Measurements from ENCODE around the gene ZCCHC10. TPM values are rescaled to one million over a fixed set of nuclear protein-coding genes. Genes with fewer than 3 reads are reported as not detected.

The ZCCHC10 gene
- total and polyA plus RNA-seq, 2 of the 4 experiments (the other 2 are of a cell fraction) = 4.1 to 20.4 TPM

GRCh38 chr5:132979367-132979940 lies 46.9 kb downstream of the ZCCHC10 start:
- H2AK5ac ChIP-seq (ENCODE audit: low read depth, low read length) = no peak overlapping the region
- no peak overlapping the region for H2BK5ac ChIP-seq (ENCODE audit: low read depth, low read length, poor library complexity, severe bottlenecking)
- intact Hi-C loops (cut with micrococcal nuclease) = no loop called here
- no peak overlapping the region for H3K4me3 ChIP-seq (ENCODE audit: insufficient read depth, low read depth, low read length)
- H3K9me3 ChIP-seq (ENCODE audit: control insufficient read depth, insufficient read depth, low read length) = peaks cover 3% of the 10 kb centered on the region; the same call in 1 of the 2 replicates
- H4K91ac ChIP-seq (ENCODE audit: insufficient read depth, low read depth, low read length) = no peak overlapping the region
- H3K56ac ChIP-seq (ENCODE audit: extremely low read depth, insufficient read depth, low read length) = no peak overlapping the region
- no peak overlapping the region for H4K5ac ChIP-seq (ENCODE audit: low read depth, low read length)
- peak overlapping the region; percentile 65 for H2AFZ ChIP-seq (replicated peaks; ENCODE audit: low read length, poor library complexity)
- TF ChIP-seq MAFK (IDR thresholded peaks at IDR 0.05; ENCODE audit: low read depth, low read length) (no peak), RCOR1 (IDR thresholded peaks at IDR 0.05; ENCODE audit: insufficient replicate concordance, low read length) (no peak), POLR2A (IDR thresholded peaks at IDR 0.05; ENCODE audit: low read depth, low read length) (no peak), SMC3 (IDR thresholded peaks at IDR 0.05; ENCODE audit: low read depth, low read length) (no peak), RFX5 (IDR thresholded peaks at IDR 0.05; ENCODE audit: low read depth, low read length) (no peak), MXI1 (IDR thresholded peaks at IDR 0.05; ENCODE audit: borderline replicate concordance, low read depth, low read length) (no peak)
- CTCF ChIA-PET = interaction anchor here (1.2 kb wide), 1 partner anchor 11 kb away, joined by 3 read pairs; no protein-coding TSS in a partner anchor
- H3K4me2 ChIP-seq (ENCODE audit: low read depth, low read length) = no peak overlapping the region
- H3K14ac ChIP-seq (replicated peaks; ENCODE audit: low read depth, low read length) = no peak overlapping the region
- WGBS, 2 experiments (ENCODE audit: extremely low coverage in 2 of 2, insufficient read length in 1 of 2) = 94% methylated on average over 2 of the region's 3 CpGs; no CpG with 5 or more reads in 1 of the 2 experiments
- BruUV-seq (replicated peaks) = no TSS peak
- no peak overlapping the region for H3K27ac ChIP-seq (ENCODE audit: insufficient read depth, low read length)
- POLR2A ChIA-PET (ENCODE audit: unreplicated experiment) = no interaction called here
- no peak overlapping the region for H2AK9ac ChIP-seq (replicated peaks; ENCODE audit: low read depth, low read length, poor library complexity)
- no peak overlapping the region for H4K8ac ChIP-seq (ENCODE audit: low read depth in 2 of 2, low read length in 2 of 2)
- H3K36me3 ChIP-seq (ENCODE audit: control insufficient read depth, insufficient read depth, low read length) = no peaks in the 10 kb centered on the region
- H3K4ac ChIP-seq (ENCODE audit: low read depth, low read length) = no peak overlapping the region
- no peak overlapping the region for H2BK15ac ChIP-seq (ENCODE audit: low read depth, low read length)
- H2BK20ac ChIP-seq (ENCODE audit: low read depth, low read length) = no peak overlapping the region
- H3K4me1 ChIP-seq (ENCODE audit: control insufficient read depth, insufficient read depth, low read length) = no peaks in the 10 kb centered on the region
- H2BK120ac ChIP-seq (ENCODE audit: low read depth, low read length) = no peak overlapping the region
- H3K79me1 ChIP-seq (ENCODE audit: low read depth in 1 of 2, low read length in 2 of 2) = no peaks in the 10 kb centered on the region
- H3K9ac ChIP-seq (ENCODE audit: low read depth, low read length) = no peak overlapping the region
- peak; percentile 79 for ATAC-seq (ENCODE audit: low read depth)
- in situ Hi-C loops (cut with MboI; ENCODE audit: low sequenced_read_pairs) = no loop called here
- no peaks in the 10 kb centered on the region for H3K27me3 ChIP-seq (ENCODE audit: control insufficient read depth, insufficient read depth, low read length)
- no peak overlapping the region for H3K23ac ChIP-seq (ENCODE audit: low read depth, low read length)
- H3K9me1 ChIP-seq (ENCODE audit: insufficient read depth, low read length) = no peaks in the 10 kb centered on the region
- DNase-seq = peak; percentile 52
- no peaks in the 10 kb centered on the region for H4K20me1 ChIP-seq (ENCODE audit: insufficient read depth, low read length)
- no peak overlapping the region for H3K18ac ChIP-seq (ENCODE audit: low read depth, low read length)
- dilution Hi-C loops (cut with HindIII; ENCODE audit: low sequenced_read_pairs, unreplicated experiment) = no loop called here
